Neural cell (in vitro differentiated cells): Measurements from ENCODE around the gene PCDH10.

ENCODE experiments used
- CTCF ChIP-seq: fragments of 450-650 bp; IDR thresholded peaks from 2 replicates; pipeline ENCODE4 v1.5.1; 2014; ENCODE audit warnings: antibody characterized with exemption, mild to moderate bottlenecking, moderate library complexity; ENCODE audit not compliant: poor library complexity, severe bottlenecking
- EP300 ChIP-seq: fragments of 450-650 bp; conservative IDR thresholded peaks from 2 replicates; pipeline ENCODE4 v1.6.1; 2014; ENCODE audit warnings: antibody characterized with exemption, mild to moderate bottlenecking, moderate library complexity; ENCODE audit not compliant: poor library complexity, severe bottlenecking
- EZH2 ChIP-seq: fragments of 200-600, 300-800 bp; shearing (Covaris generic), sonication (generic); IDR thresholded peaks from 2 replicates; pipeline ENCODE4 v1.6.1; 2014; ENCODE audit warnings: antibody characterized with exemption, low read length, borderline replicate concordance, mild to moderate bottlenecking; ENCODE audit not compliant: insufficient read depth, poor library complexity, severe bottlenecking
- MXI1 ChIP-seq: fragments of 450-650 bp; conservative IDR thresholded peaks from 2 replicates; pipeline ENCODE4 v1.6.1; 2014; ENCODE audit warnings: antibody characterized with exemption, mild to moderate bottlenecking; ENCODE audit not compliant: poor library complexity, severe bottlenecking
- TAF1 ChIP-seq: IDR thresholded peaks from 2 replicates; pipeline ENCODE4 v1.6.1; 2012; ENCODE audit warnings: low read depth

- TF ChIP-seq CTCF (no peak), EZH2 (no peak), EP300 (no peak), MXI1 (no peak), TAF1 (no peak)
These were observed 3.9 kb upstream of the PCDH10 start for GRCh38 chr4:133145241-133145640.
